Esophagus (tissue), 2 donors: ENCODE measurements around the gene PIM2. TPM values are rescaled to one million over a fixed set of nuclear protein-coding genes. Genes with fewer than 3 reads are reported as not detected.

Experiments
- H3K27ac ChIP-seq, 2 donors: one replicate each; pipeline ENCODE4 v1.5.1; 2013; ENCODE audit warnings: low read depth in 2 of 2, mild to moderate bottlenecking in 2 of 2, inconsistent platforms in 1 of 2, low read length in 1 of 2, moderate library complexity in 1 of 2
- H3K27me3 ChIP-seq, 2 donors: one replicate each; pipeline ENCODE4 v1.6.1; 2013; ENCODE audit warnings: low read length in 2 of 2, control low read depth in 1 of 2, mild to moderate bottlenecking in 1 of 2; ENCODE audit not compliant: insufficient read depth in 2 of 2, control insufficient read depth in 1 of 2
- H3K36me3 ChIP-seq, 2 donors: one replicate each; pipeline ENCODE4 v1.6.1; 2013; ENCODE audit warnings: low read length in 1 of 2; ENCODE audit not compliant: control insufficient read depth in 2 of 2, insufficient read depth in 2 of 2
- H3K4me1 ChIP-seq, 2 donors: one replicate each; pipeline ENCODE4 v1.6.1; 2013; ENCODE audit warnings: low read length in 1 of 2; ENCODE audit not compliant: control insufficient read depth in 2 of 2, insufficient read depth in 2 of 2
- H3K4me3 ChIP-seq, 2 donors: one replicate each; pipeline ENCODE4 v1.5.1; 2013; ENCODE audit warnings: low read length in 2 of 2, mild to moderate bottlenecking in 2 of 2, low read depth in 1 of 2, moderate library complexity in 1 of 2
- H3K9me3 ChIP-seq, 2 donors: one replicate each; pipeline ENCODE4 v1.6.1; 2013; ENCODE audit warnings: mild to moderate bottlenecking in 2 of 2, low read depth in 1 of 2, low read length in 1 of 2, moderate library complexity in 1 of 2; ENCODE audit not compliant: control insufficient read depth in 2 of 2, insufficient read depth in 1 of 2
- WGBS, 2 donors: extraction: QIAGEN DNeasy Blood & Tissue Kit; methylation state at CpG; one replicate each; pipeline ENCODE4 v1.1.7; 2013; 5-methylcytosine and 5-hydroxymethylcytosine counted together
- polyA plus RNA-seq, 2 donors: library from polyadenylated mRNA; stranded (reverse); fragments of 200-250 nt; gene quantifications; one replicate each; pipeline ENCODE4 v1.2.3, GENCODE V29; 2013
- donor health status: healthy with polysubstance abuse.
- donor health status: Bipolar disorder and iron deficiency.

PIM2 gene
- polyA plus RNA-seq, 2 donors: 2.6 to 3.7 TPM

GRCh38 chrX:48919947-48920717, 1.3 kb upstream of the PIM2 start:
- H3K27me3 ChIP-seq: no peaks in the 10 kb centered on the region
- peak overlapping the region in 1 of 2 donors; percentile 83 for H3K27ac ChIP-seq
- 35 to 46% methylated on average over 8 of the region's 8 CpGs for WGBS, 2 donors
- H3K4me3 ChIP-seq: no peak overlapping the region
- H3K4me1 ChIP-seq: peaks cover 0 to 2% of the 10 kb centered on the region in 2 donors
- H3K9me3 ChIP-seq: no peaks in the 10 kb centered on the region
- H3K36me3 ChIP-seq: peaks cover 0 to 14% of the 10 kb centered on the region in 2 donors

GRCh38 chrX:48919360-48919841, 577 bp upstream of the PIM2 start:
- H3K27ac ChIP-seq: peak overlapping the region; percentile 83 to 87
- H3K36me3 ChIP-seq: peaks cover 0 to 13% of the 10 kb centered on the region in 2 donors
- H3K4me1 ChIP-seq: peaks cover 0 to 2% of the 10 kb centered on the region in 2 donors
- 1 to 21% methylated on average over 15 of the region's 15 CpGs for WGBS, 2 donors
- H3K9me3 ChIP-seq: no peaks in the 10 kb centered on the region
- H3K4me3 ChIP-seq: peak overlapping the region; percentile 20 to 53
- H3K27me3 ChIP-seq: no peaks in the 10 kb centered on the region

DNA sequence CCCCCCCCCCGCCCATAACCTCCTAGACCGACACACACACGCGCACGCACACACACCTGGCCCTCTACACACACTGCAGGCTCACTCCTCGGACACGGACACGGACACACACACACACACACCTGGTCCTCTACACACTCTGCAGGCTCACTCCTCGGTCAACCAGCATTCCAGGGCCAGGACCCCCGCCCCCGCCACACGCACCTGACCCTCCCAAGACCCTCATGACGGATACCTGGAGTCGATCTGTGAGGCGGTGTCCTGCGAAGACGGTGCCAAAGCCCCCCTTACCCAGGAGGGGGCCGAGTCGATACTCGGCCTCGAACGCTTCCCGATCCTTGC, 552 bp downstream of the PIM2 start:
- H3K9me3 ChIP-seq: no peaks in the 10 kb centered on the region
- H3K27me3 ChIP-seq: no peaks in the 10 kb centered on the region
- H3K4me3 ChIP-seq: peak overlapping the region; percentile 39 to 53
- 6 to 25% methylated on average over 23 of the region's 23 CpGs for WGBS, 2 donors
- peak overlapping the region; percentile 54 to 72 for H3K27ac ChIP-seq
- peaks cover 0 to 8% of the 10 kb centered on the region in 2 donors for H3K36me3 ChIP-seq
- H3K4me1 ChIP-seq: peaks cover 0 to 2% of the 10 kb centered on the region in 2 donors

- peak overlapping the region; percentile 61 to 72 for H3K27ac ChIP-seq
- no peaks in the 10 kb centered on the region for H3K9me3 ChIP-seq
- H3K27me3 ChIP-seq: no peaks in the 10 kb centered on the region
- peaks cover 0 to 2% of the 10 kb centered on the region in 2 donors for H3K4me1 ChIP-seq
- H3K36me3 ChIP-seq: peaks cover 0 to 8% of the 10 kb centered on the region in 2 donors
- peak overlapping the region; percentile 39 to 53 for H3K4me3 ChIP-seq
- WGBS, 2 donors: 18 to 32% methylated on average over 27 of the region's 27 CpGs
Observed at GRCh38 chrX:48917139-48918001, 1.5 kb downstream of the PIM2 start.

DNA sequence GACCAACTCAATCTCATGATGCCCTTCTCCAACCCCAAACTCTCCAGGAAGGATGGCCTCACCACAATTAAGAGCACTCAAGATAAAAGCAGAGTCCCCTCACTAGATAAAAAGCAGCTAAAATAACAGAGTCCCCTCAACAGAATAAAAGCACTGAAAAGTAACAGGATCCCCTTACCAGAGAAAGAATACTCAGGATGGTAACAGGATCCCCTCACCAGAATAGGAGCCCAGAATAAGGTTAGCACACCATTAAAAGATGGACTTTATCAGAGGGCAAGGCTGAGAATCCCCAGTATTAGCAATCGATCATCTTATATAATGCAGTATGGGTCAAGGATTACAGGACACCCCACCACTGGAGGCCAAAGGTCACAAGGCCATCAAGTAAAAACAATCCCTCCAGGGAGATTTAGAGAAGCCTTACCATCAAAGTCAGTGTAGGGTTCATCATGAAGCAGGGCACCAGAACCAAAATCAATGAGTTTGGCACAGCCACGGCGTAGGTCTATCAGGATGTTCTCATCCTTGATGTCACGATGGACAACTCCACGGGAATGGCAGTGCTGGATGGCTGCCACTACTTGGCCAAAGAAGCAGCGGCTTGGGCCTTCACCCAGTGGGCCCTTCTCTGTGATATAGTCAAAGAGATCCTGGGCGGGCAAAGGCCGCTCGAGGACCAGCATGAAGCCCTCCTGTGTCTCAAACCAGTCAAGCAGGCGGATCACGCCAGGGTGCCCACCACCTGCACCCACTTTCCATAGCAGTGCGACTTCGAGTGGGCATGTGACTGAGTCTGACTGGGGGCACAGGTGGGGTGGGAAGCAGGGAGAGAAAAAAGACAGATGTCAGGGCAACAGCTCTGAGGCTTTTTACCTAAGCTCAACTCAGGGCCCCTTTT, 4.0 kb downstream of the PIM2 start:
- no peaks in the 10 kb centered on the region for H3K27me3 ChIP-seq
- 89 to 90% methylated on average over 13 of the region's 13 CpGs for WGBS, 2 donors
- peaks cover 0 to 5% of the 10 kb centered on the region in 2 donors for H3K36me3 ChIP-seq
- no peak overlapping the region for H3K27ac ChIP-seq
- H3K4me1 ChIP-seq: no peaks in the 10 kb centered on the region
- H3K9me3 ChIP-seq: no peaks in the 10 kb centered on the region
- no peak overlapping the region for H3K4me3 ChIP-seq

GRCh38 chrX:48913605-48914366, 5.0 kb downstream of the PIM2 start:
- Histone ChIP-seq H3K27ac (no peak overlapping the region), H3K27me3 (no peaks in the 10 kb centered on the region), H3K4me1 (no peaks in the 10 kb centered on the region), H3K4me3 (no peak overlapping the region), H3K9me3 (no peaks in the 10 kb centered on the region), H3K36me3 (peaks cover 0 to 5% of the 10 kb centered on the region in 2 donors)
- 87 to 89% methylated on average over 5 of the region's 5 CpGs for WGBS, 2 donors

- H3K27ac ChIP-seq: peak within 1 kb of the TSS; percentile 93 to 95
- H3K4me3 ChIP-seq: peak within 1 kb of the TSS; percentile 43 to 81
- peaks cover 0 to 5% of the 10 kb centered on the region in 2 donors for H3K36me3 ChIP-seq
- H3K9me3 ChIP-seq: no peaks in the 10 kb centered on the region
- whole genome bisulfite sequencing, 2 donors: 0 to 31% methylated on average over 60 of the region's 60 CpGs
- no peaks in the 10 kb centered on the region for H3K4me1 ChIP-seq
- H3K27me3 ChIP-seq: no peaks in the 10 kb centered on the region
Observed at GRCh38 chrX:48911412-48912182, 7.2 kb downstream of the PIM2 start, which contains the start of gene SLC35A2. SLC35A2 (minus strand) TSS chrX:48911646; CDS start chrX:48911636, 10 bp downstream.

GRCh38 chrX:48910926-48911411, 7.9 kb downstream of the PIM2 start:
- H3K9me3 ChIP-seq: no peaks in the 10 kb centered on the region
- peaks cover 0 to 8% of the 10 kb centered on the region in 2 donors for H3K36me3 ChIP-seq
- H3K4me1 ChIP-seq: no peaks in the 10 kb centered on the region
- peak overlapping the region; percentile 93 to 95 for H3K27ac ChIP-seq
- WGBS, 2 donors: 1 to 17% methylated on average over 12 of the region's 12 CpGs
- no peaks in the 10 kb centered on the region for H3K27me3 ChIP-seq
- peak overlapping the region; percentile 43 to 81 for H3K4me3 ChIP-seq
